H1 (cell line): ENCODE data around the gene NEURL1B. TPM values are rescaled to one million over a fixed set of nuclear protein-coding genes. Genes with fewer than 3 reads are reported as not detected.

ENCODE experiments used
- CTCF ChIA-PET: fragments of 300-600 bp; sonication (Branson Sonifier 250); formaldehyde crosslinking; loops from one replicate; lab custom pipeline; 2021; ENCODE audit not compliant: partially characterized antibody; lab: Charles Lee
- POLR2A ChIA-PET: fragments of 300-600 bp; sonication (Branson Sonifier 250); formaldehyde crosslinking; loops from one replicate; lab custom pipeline; 2021; ENCODE audit warnings: inconsistent platforms; ENCODE audit not compliant: partially characterized antibody; lab: Charles Lee
- DNase-seq, 2 experiments: peaks; one replicate each; pipeline versions ENCODE4 v3.0.0 to v3.0.0-alpha.2; 2010 to 2022; ENCODE audit warnings: low spot score in 2 of 2, low read depth in 1 of 2, mixed read lengths in 1 of 2
- FAIRE-seq: peaks from 2 replicates; lab custom pipeline; 2011; peaks lifted over from hg19 to GRCh38; lab: Jason Lieb, UNC
- H2AFZ ChIP-seq: 2 replicates; pipeline ENCODE4 v1.8.1; 2012; ENCODE audit warnings: low read length, inconsistent platforms
- H2AK5ac ChIP-seq: 2 replicates; pipeline ENCODE4 v1.6.1; 2013; ENCODE audit warnings: low read depth, low read length
- H2BK120ac ChIP-seq: replicated peaks from 2 replicates; pipeline ENCODE3; 2013; ENCODE audit warnings: low read depth, low read length, inconsistent platforms
- H2BK12ac ChIP-seq: 2 replicates; pipeline ENCODE4 v1.6.1; 2013; ENCODE audit warnings: low read depth, low read length
- H2BK15ac ChIP-seq: 2 replicates; pipeline ENCODE4 v1.6.1; 2013; ENCODE audit warnings: low read length
- H2BK20ac ChIP-seq: 2 replicates; pipeline ENCODE4 v1.6.1; 2013; ENCODE audit warnings: low read length
- H2BK5ac ChIP-seq: 2 replicates; pipeline ENCODE4 v1.6.1; 2013; ENCODE audit warnings: low read depth, low read length
- H3K14ac ChIP-seq: 2 replicates; pipeline ENCODE4 v1.6.1; 2013; ENCODE audit warnings: inconsistent platforms; ENCODE audit not compliant: insufficient read length
- H3K18ac ChIP-seq: 2 replicates; pipeline ENCODE4 v1.6.1; 2013; ENCODE audit warnings: low read length; ENCODE audit errors: extremely low read depth
- H3K23ac ChIP-seq: 2 replicates; pipeline ENCODE4 v1.6.1; 2013; ENCODE audit warnings: inconsistent platforms; ENCODE audit not compliant: insufficient read length
- H3K23me2 ChIP-seq: 2 replicates; pipeline ENCODE4 v1.6.1; 2013; ENCODE audit warnings: low read depth, low read length
- H3K27ac ChIP-seq: 2 replicates; pipeline ENCODE4 v1.6.1; 2011; ENCODE audit warnings: low read depth, low read length, inconsistent platforms
- H3K27me3 ChIP-seq, 4 experiments: replicated peaks in 1 of 4; 1 replicate in 1 of 4; 2 replicates in 3 of 4; pipeline versions ENCODE4 v1.6.1 to v1.8.1; 2011 to 2013; ENCODE audit warnings: low read length in 3 of 4, mild to moderate bottlenecking in 3 of 4, inconsistent platforms in 2 of 4, mixed read lengths in 2 of 4, moderate library complexity in 1 of 4; ENCODE audit not compliant: control insufficient read depth in 3 of 4, insufficient read depth in 3 of 4; ENCODE audit errors: extremely low read depth in 1 of 4
- H3K36me3 ChIP-seq, 4 experiments: 2 replicates each; pipeline versions ENCODE4 v1.6.1 to v1.8.1; 2011 to 2013; ENCODE audit warnings: mild to moderate bottlenecking in 4 of 4, low read length in 3 of 4, moderate library complexity in 2 of 4, control low read depth in 1 of 4, inconsistent platforms in 1 of 4; ENCODE audit not compliant: insufficient read depth in 4 of 4, control insufficient read depth in 2 of 4
- H3K4ac ChIP-seq: replicated peaks from 2 replicates; pipeline ENCODE3; 2013; ENCODE audit warnings: low read length, low read depth, mixed read lengths, inconsistent platforms; ENCODE audit not compliant: insufficient read length
- H3K4me1 ChIP-seq, 4 experiments: replicated peaks in 1 of 4; 1 replicate in 1 of 4; 2 replicates in 3 of 4; pipeline versions ENCODE4 v1.6.1 to v1.8.1; 2011 to 2013; ENCODE audit warnings: low read length in 3 of 4, inconsistent platforms in 2 of 4, mixed read lengths in 1 of 4; ENCODE audit not compliant: insufficient read depth in 4 of 4, control insufficient read depth in 3 of 4
- H3K4me2 ChIP-seq, 2 experiments: 2 replicates each; pipeline versions ENCODE4 v1.6.1 to v1.8.1; 2011 to 2013; ENCODE audit warnings: low read depth in 2 of 2, low read length in 2 of 2, control low read depth in 1 of 2, inconsistent platforms in 1 of 2, mild to moderate bottlenecking in 1 of 2; ENCODE audit not compliant: insufficient read depth in 1 of 2
- H3K4me3 ChIP-seq, 4 experiments: fragments of 200-600, 300-600 bp in 1 of 4; sonication (generic), shearing (Covaris generic), sonication (Bioruptor Twin) in 1 of 4; 2 replicates each; pipeline versions ENCODE4 v1.5.1 to v1.8.1; 2011 to 2016; ENCODE audit warnings: low read length in 4 of 4, low read depth in 3 of 4, control low read depth in 2 of 4, inconsistent platforms in 2 of 4, mild to moderate bottlenecking in 2 of 4, mixed read lengths in 1 of 4, moderate library complexity in 1 of 4; ENCODE audit not compliant: insufficient read depth in 2 of 4; ENCODE audit errors: extremely low read depth in 1 of 4
- H3K56ac ChIP-seq: replicated peaks from 2 replicates; pipeline ENCODE3; 2013; ENCODE audit warnings: low read depth, mild to moderate bottlenecking, mixed read lengths, low read length, inconsistent platforms; ENCODE audit not compliant: insufficient read length
- H3K79me1 ChIP-seq: 2 replicates; pipeline ENCODE4 v1.6.1; 2013; ENCODE audit warnings: low read depth, low read length, control low read depth
- H3K79me2 ChIP-seq, 2 experiments: 2 replicates each; pipeline versions ENCODE4 v1.6.1 to v1.8.1; 2012 to 2013; ENCODE audit warnings: low read length in 2 of 2, mild to moderate bottlenecking in 2 of 2, inconsistent platforms in 1 of 2; ENCODE audit not compliant: insufficient read depth in 2 of 2, control insufficient read depth in 1 of 2
- H3K9ac ChIP-seq, 4 experiments: replicated peaks in 1 of 4; 1 replicate in 1 of 4; 2 replicates in 3 of 4; pipeline versions ENCODE4 v1.6.1 to v1.8.1; 2011 to 2013; ENCODE audit warnings: low read depth in 3 of 4, low read length in 3 of 4, control low read depth in 2 of 4, mild to moderate bottlenecking in 2 of 4, moderate library complexity in 2 of 4, inconsistent platforms in 1 of 4; ENCODE audit errors: extremely low read depth in 1 of 4
- H3K9me3 ChIP-seq, 2 experiments: 2 replicates each; pipeline versions ENCODE4 v1.6.1 to v1.8.1; 2012 to 2013; ENCODE audit warnings: mild to moderate bottlenecking in 2 of 2, moderate library complexity in 2 of 2, control low read depth in 1 of 2, inconsistent platforms in 1 of 2, low read depth in 1 of 2, low read length in 1 of 2, mixed read lengths in 1 of 2; ENCODE audit not compliant: insufficient read depth in 2 of 2
- H4K20me1 ChIP-seq, 2 experiments: replicated peaks in 1 of 2; 2 replicates each; pipeline versions ENCODE3 to v1.8.1; 2011 to 2013; ENCODE audit warnings: inconsistent platforms in 2 of 2, low read length in 2 of 2, mild to moderate bottlenecking in 1 of 2; ENCODE audit not compliant: insufficient read depth in 2 of 2, control insufficient read depth in 1 of 2
- H4K5ac ChIP-seq: 2 replicates; pipeline ENCODE4 v1.6.1; 2013; ENCODE audit warnings: low read length, low read depth, mixed read lengths, inconsistent platforms; ENCODE audit not compliant: insufficient read length
- H4K8ac ChIP-seq: 2 replicates; pipeline ENCODE4 v1.8.0; 2013; ENCODE audit warnings: mild to moderate bottlenecking, moderate library complexity, low read length, inconsistent platforms; ENCODE audit not compliant: insufficient read depth; ENCODE audit errors: extremely low read depth
- H4K91ac ChIP-seq: replicated peaks from 2 replicates; pipeline ENCODE3; 2013; ENCODE audit warnings: low read length, mixed read lengths, inconsistent platforms; ENCODE audit not compliant: insufficient read length
- EZH2 ChIP-seq: fragments of 200-600 bp; sonication (generic); IDR thresholded peaks from 2 replicates; pipeline ENCODE4 v1.7.1; 2012; ENCODE audit warnings: low read depth, mild to moderate bottlenecking, moderate library complexity, low read length, inconsistent platforms; ENCODE audit not compliant: severe bottlenecking
- FOSL1 ChIP-seq: IDR thresholded peaks from 2 replicates; pipeline ENCODE4 v1.6.1; 2011; ENCODE audit warnings: mild to moderate bottlenecking, low read depth, low read length, moderate library complexity; ENCODE audit not compliant: insufficient read depth
- WGBS, 2 experiments: shearing (Covaris generic) in 1 of 2; methylation state at CpG; one replicate each; pipeline versions ENCODE4 v1.1.6 to v1.1.7; 2013 to 2015; ENCODE audit warnings: low lambda C conversion rate in 2 of 2, mixed read lengths in 2 of 2, inconsistent platforms in 1 of 2, low coverage in 1 of 2, missing lambda C conversion rate in 1 of 2; ENCODE audit not compliant: insufficient replicate concordance in 2 of 2, insufficient coverage in 1 of 2, insufficient read length in 1 of 2; ENCODE audit errors: extremely low coverage in 1 of 2, missing lambda C conversion rate in 1 of 2; 5-methylcytosine and 5-hydroxymethylcytosine counted together
- polyA plus RNA-seq, 7 experiments: library from polyadenylated mRNA; depleted of rRNA in 3 of 7; stranded (reverse) in 5 of 7; unstranded in 2 of 7; fragments of >200 nt in 5 of 7; fragments of 200-250 nt in 2 of 7; gene quantifications; 1 replicate in 5 of 7; 2 replicates in 1 of 7; 4 replicates in 1 of 7; pipeline versions ENCODE4 v1.2.1 to v1.2.3, GENCODE V29; 2011 to 2013; ENCODE audit warnings: missing spikeins in 2 of 7, mixed read lengths in 2 of 7
- total RNA-seq: library from RNA; stranded (reverse); fragmentation: NEBNext Ultra II Directional; extraction: Animal tissue kit (Norgen Biotek cat#: 25700); gene quantifications from 2 replicates; pipeline ENCODE4 v1.2.1, GENCODE V29; 2021

The NEURL1B gene
- total and polyA plus RNA-seq, 2 of the 8 experiments (the other 6 are each of a cell fraction or from before 2014, with no cell fraction given), result 3.3 to 6.1 TPM

DNA sequence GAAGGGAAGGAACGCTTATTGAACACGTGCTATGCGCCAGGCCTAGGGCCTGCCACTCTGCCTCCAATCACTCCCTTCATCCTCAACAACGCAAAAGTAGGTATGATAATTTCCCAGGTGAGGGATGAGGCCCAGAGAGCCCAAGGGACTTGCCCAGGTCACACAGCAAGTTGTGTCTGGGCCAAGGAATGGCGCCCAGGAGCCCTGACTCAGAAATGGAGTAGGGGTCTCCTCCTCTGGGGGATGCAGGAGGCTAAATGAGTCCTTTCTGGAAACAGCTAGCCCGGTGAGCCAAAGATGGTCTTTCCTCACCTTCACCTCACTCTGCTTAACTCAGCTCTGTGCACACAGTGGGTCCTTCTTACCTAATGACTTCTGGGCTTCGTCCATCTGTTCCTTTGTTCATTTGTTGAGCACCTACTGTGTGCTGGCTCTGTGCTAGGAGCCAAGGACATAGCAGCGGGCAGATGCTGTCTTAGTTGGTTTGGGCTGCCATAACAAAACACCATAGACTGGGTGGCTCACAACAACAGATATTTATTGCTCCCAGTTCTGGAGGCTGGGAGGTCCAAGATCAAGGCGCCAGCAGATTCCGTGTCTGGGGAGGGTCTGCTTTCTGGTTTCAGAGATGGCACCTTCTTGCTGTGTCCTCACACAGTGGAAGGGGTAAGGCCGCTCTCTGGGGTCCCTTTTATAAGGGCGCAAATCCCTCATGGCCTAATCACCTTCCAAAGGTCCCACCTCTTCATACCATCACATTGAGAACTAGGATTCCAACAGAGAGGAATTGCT, 22.3 kb upstream of the NEURL1B start:
- H3K14ac ChIP-seq, result no peak overlapping the region
- no peaks in the 10 kb centered on the region for H3K79me2 ChIP-seq
- H3K27ac ChIP-seq, result no peak overlapping the region
- H2BK15ac ChIP-seq, result no peak overlapping the region
- H3K23ac ChIP-seq, result no peak overlapping the region
- no peak overlapping the region for H4K91ac ChIP-seq
- 0 out of 2 replicates have a peak overlapping the region, but pooled peaks have one; percentile 55 for H2AK5ac ChIP-seq
- FAIRE-seq (no peak), DNase-seq (no peak)
- H4K8ac ChIP-seq, result no peak overlapping the region
- H4K5ac ChIP-seq, result no peak overlapping the region
- TF ChIP-seq EZH2 (no peak), FOSL1 (no peak)
- TF ChIP-seq, all 59 proteins: peak for 0
- Histone ChIP-seq H3K4ac (no peak overlapping the region), H3K18ac (no peak overlapping the region), H2BK5ac (no peak overlapping the region), H4K20me1 (no peaks in the 10 kb centered on the region), H3K56ac (no peak overlapping the region), H3K4me3 (no peak overlapping the region), H2AFZ (no peak overlapping the region), H3K27me3 (no peaks in the 10 kb centered on the region; a peak in 1 of 7 replicates), H3K4me2 (no peak overlapping the region), H3K79me1 (no peaks in the 10 kb centered on the region), H3K23me2 (no peaks in the 10 kb centered on the region), H3K9ac (no peak overlapping the region), H3K9me3 (no peaks in the 10 kb centered on the region), H2BK12ac (no peak overlapping the region), H2BK120ac (no peak overlapping the region), H3K4me1 (peaks cover 0 to 8% (median 0%) of the 10 kb centered on the region in 4 experiments; a peak in 5 of 7 replicates), H2BK20ac (no peak overlapping the region), H3K36me3 (no peaks in the 10 kb centered on the region)
- ChIA-PET POLR2A (interaction anchor here (0.7 kb wide), 1 partner anchor 30 kb away, joined by 5 read pairs; no protein-coding TSS in a partner anchor), CTCF (interaction anchor here (0.6 to 2.3 kb wide), 7 partner anchors 11 to 135 kb away, joined by 3 to 11 read pairs (median 3); partner anchors contain the start of gene NEURL1B)
- 96% methylated on average over 12 of the region's 12 CpGs; no CpG with 5 or more reads in 1 of the 2 experiments for WGBS, 2 experiments
